Adrenal gland (tissue), 12 donors: Measurements from ENCODE around the gene HTRA3. TPM values are rescaled to one million over a fixed set of nuclear protein-coding genes. Genes with fewer than 3 reads are reported as not detected.
A peak's percentile ranks its signal among the peaks of the same experiment; 100 is the strongest.

Experiments
- DNase-seq, 7 donors: peaks; one replicate each; pipeline ENCODE4 v3.0.0-alpha.2; 2019 to 2020
- H3K27ac ChIP-seq, 5 donors: fragments of 200-600 bp; sonication (generic) in 4 of 5; 1 replicate in 3 of 5; 2 replicates in 2 of 5; pipeline versions ENCODE4 v1.5.1 to v1.8.0; 2016 to 2020; ENCODE audit warnings: mild to moderate bottlenecking in 1 of 5
- H3K27me3 ChIP-seq: fragments of 200-600 bp; 2 replicates; pipeline ENCODE4 v1.8.0; 2021
- H3K36me3 ChIP-seq, 2 donors: fragments of 200-600 bp; replicated peaks in 1 of 2; 1 replicate in 1 of 2; 2 replicates in 1 of 2; pipeline versions ENCODE4 v1.5.1 to v1.8.0; 2018 to 2022
- H3K4me1 ChIP-seq, 2 donors: fragments of 200-600 bp; replicated peaks in 1 of 2; 1 replicate in 1 of 2; 2 replicates in 1 of 2; pipeline versions ENCODE4 v1.5.1 to v1.8.0; 2018 to 2021
- H3K4me3 ChIP-seq, 4 donors: fragments of 200-600 bp; sonication (generic) in 3 of 4; one replicate each; pipeline ENCODE4 v1.5.1; 2016 to 2018
- H3K9me3 ChIP-seq, 3 donors: fragments of 200-600 bp; sonication (generic) in 1 of 3; replicated peaks in 1 of 3; 1 replicate in 2 of 3; 2 replicates in 1 of 3; pipeline versions ENCODE4 v1.5.1 to v1.8.0; 2016 to 2021
- POLR2A ChIP-seq, 2 donors: fragments of 450-650 bp; IDR thresholded peaks; one replicate each; pipeline ENCODE4 v1.6.1; 2017; ENCODE audit warnings: antibody characterized with exemption in 2 of 2, mild to moderate bottlenecking in 2 of 2, moderate library complexity in 1 of 2
- WGBS, 4 donors: extraction: QIAGEN DNeasy Blood & Tissue Kit in 2 of 4; methylation state at CpG; one replicate each; pipeline versions ENCODE4 v1.1.5 to v1.1.7; 2013 to 2017; 5-methylcytosine and 5-hydroxymethylcytosine counted together
- intact Hi-C, 2 donors: fragments of 100-400 bp; cut with DNase I; formaldehyde crosslinking; loops; one replicate each; pipeline versions ENCODE4 v1.14.1 to v1.15.0; 2022 to 2023
- polyA plus RNA-seq, 3 donors: library from polyadenylated mRNA; stranded (reverse); fragments of 200-250 nt in 2 of 3; fragments of 350-450 nt in 1 of 3; fragmentation: Illumina TruSeq in 1 of 3; extraction: RNeasy Lipid Tissue Mini Kit (QIAGEN cat#74804) in 1 of 3; gene quantifications; one replicate each; pipeline ENCODE4 v1.2.3, GENCODE V29; 2013 to 2014
- total RNA-seq, 9 donors: library from RNA; depleted of rRNA in 4 of 9; stranded (reverse); fragments of >200 nt in 4 of 9; fragments of 120-200 nt in 1 of 9; fragmentation: NEBNext Ultra II Directional in 1 of 9; extraction: Animal tissue kit (Norgen Biotek cat#: 25700) in 1 of 9; gene quantifications; one replicate each; pipeline versions ENCODE4 v1.1.0 to v1.2.4, GENCODE V29; 2013 to 2023
- TF ChIP-seq, protein P1 (sequence below), 6 experiments: fragments of 450-650 bp in 4 of 6; fragments of 200-600 bp in 2 of 6; sonication (generic) in 1 of 6; IDR thresholded peaks; 1 replicate in 5 of 6; 2 replicates in 1 of 6; pipeline versions ENCODE4 v1.5.1 to v1.8.0; 2016 to 2021; ENCODE audit warnings: antibody characterized with exemption in 6 of 6, mild to moderate bottlenecking in 2 of 6, moderate library complexity in 1 of 6
- donor health status: healthy with polysubstance abuse.
- donor health status: Bipolar disorder and iron deficiency.
- donor health status: DM: yes; HTN: yes; CAD: no.
- donor health status: DM: no; HTN: no; CAD: no.
- donor health status: DM: no; HTN: no; CAD: no.
- donor health status: DM: yes; HTN: yes; CAD: no.

Gene HTRA3
- total and polyA plus RNA-seq, 12 donors = 1.6 to 14.0 (median 4.2) TPM

DNA sequence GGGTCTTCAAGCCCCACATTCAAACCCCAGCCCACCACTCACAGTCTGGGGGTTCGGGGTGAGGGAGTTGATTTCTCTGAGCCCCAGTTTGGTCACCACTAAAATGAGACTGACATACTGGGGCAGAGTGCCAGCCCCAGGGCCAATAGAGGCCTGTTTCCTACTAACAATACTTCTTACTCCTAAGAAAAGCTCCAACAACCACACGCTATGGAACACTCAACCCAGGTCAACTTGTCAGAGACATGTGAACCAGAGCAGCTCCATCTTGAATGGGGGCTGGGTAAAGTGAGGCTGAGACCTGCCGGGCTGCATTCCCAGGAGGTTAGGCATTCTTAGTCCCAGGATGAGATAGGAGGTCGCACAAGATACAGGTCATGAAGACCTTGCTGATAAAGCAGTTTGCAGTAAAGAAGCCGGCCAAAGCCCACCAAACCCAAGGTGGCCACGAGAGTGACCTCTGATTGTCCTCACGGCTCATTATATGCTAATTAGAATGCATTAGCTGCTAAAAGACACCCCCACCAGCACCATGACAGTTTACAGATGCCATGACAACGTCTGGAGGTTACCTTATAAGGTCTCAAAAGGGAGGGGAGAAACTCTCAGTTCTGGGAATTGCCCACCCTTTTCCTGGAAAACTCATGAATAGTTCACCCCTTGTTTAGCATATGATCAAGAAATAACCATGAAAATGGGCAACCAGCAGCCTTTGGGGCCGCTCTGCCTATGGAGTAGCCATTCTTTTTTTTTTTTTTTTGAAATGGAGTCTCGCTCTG lies 26.6 kb upstream of the HTRA3 start:
- peak overlapping the region in 3 of 5 donors; percentile 4 to 59 (median 52) for H3K27ac ChIP-seq
- H3K27me3 ChIP-seq = no peaks in the 10 kb centered on the region
- H3K4me1 ChIP-seq = no peaks in the 10 kb centered on the region
- intact Hi-C loops = loop anchor here (2.0 to 10.0 kb wide), 2 partner anchors 160 to 352 kb away; partner anchors contain the start of gene CPZ (in 1 of the 2)
- H3K36me3 ChIP-seq = peaks cover 0 to 2% of the 10 kb centered on the region in 2 donors
- WGBS, 4 donors = 75 to 81% (median 76%) methylated on average over 8 to 10 of the region's 10 CpGs
- no peak for TF ChIP-seq POLR2A (IDR thresholded peaks at IDR 0.05)
- TF ChIP-seq, protein P1, sequence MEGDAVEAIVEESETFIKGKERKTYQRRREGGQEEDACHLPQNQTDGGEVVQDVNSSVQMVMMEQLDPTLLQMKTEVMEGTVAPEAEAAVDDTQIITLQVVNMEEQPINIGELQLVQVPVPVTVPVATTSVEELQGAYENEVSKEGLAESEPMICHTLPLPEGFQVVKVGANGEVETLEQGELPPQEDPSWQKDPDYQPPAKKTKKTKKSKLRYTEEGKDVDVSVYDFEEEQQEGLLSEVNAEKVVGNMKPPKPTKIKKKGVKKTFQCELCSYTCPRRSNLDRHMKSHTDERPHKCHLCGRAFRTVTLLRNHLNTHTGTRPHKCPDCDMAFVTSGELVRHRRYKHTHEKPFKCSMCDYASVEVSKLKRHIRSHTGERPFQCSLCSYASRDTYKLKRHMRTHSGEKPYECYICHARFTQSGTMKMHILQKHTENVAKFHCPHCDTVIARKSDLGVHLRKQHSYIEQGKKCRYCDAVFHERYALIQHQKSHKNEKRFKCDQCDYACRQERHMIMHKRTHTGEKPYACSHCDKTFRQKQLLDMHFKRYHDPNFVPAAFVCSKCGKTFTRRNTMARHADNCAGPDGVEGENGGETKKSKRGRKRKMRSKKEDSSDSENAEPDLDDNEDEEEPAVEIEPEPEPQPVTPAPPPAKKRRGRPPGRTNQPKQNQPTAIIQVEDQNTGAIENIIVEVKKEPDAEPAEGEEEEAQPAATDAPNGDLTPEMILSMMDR (IDR thresholded peaks at IDR 0.05) = no peak
- DNase-seq = no peak
- no peaks in the 10 kb centered on the region for H3K9me3 ChIP-seq
- no peak overlapping the region for H3K4me3 ChIP-seq

DNA sequence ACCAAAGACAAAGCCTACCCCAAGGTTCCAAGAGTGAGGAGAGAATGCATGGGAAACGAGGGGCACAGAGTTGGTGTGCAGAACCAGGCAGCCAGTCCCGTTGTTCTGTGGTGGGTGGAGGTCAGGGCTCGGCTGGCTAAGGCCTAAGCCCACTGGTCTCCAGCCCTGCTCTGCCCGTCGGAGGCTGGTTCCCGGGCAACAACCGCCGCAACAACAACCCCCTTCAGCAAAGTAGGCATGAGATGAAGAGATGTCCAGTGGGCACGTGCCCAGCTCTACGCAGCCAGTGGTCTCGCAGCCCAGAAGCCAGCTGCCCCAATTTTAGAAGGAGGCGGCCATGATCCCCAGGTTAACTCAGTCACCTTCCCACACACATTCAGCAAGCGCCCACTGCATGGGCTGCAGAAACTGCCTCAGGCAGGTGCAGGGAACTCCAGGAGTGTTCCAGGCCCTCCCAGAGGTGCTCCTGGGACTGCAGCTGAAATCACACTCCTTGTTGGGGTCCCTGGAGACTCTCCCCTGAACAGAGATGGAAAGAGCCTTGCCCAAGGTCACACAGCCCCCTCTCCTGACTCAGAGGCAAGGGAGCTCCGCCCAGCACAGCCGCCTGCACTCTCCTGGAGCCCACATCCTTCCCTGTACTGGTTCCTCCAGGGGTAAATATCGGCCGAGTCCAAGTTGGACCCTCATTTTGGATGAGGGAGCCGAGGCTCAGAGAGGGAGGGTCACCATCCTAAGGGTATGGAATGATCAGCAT lies 25.4 kb upstream of the HTRA3 start:
- TF ChIP-seq, protein P1 (IDR thresholded peaks at IDR 0.05) = no peak
- no peak for TF ChIP-seq POLR2A (IDR thresholded peaks at IDR 0.05)
- Histone ChIP-seq H3K9me3 (no peaks in the 10 kb centered on the region), H3K27ac (no peak overlapping the region), H3K4me1 (no peaks in the 10 kb centered on the region), H3K36me3 (no peaks in the 10 kb centered on the region), H3K27me3 (no peaks in the 10 kb centered on the region), H3K4me3 (no peak overlapping the region)
- DNase-seq = no peak
- 78 to 89% (median 88%) methylated on average over 4 to 18 of the region's 18 CpGs for WGBS, 4 donors
- intact Hi-C loops = loop anchor here in 1 of 2 donors (10.0 kb wide), 1 partner anchor 351 kb away; the partner anchor contains the start of gene CPZ

DNA sequence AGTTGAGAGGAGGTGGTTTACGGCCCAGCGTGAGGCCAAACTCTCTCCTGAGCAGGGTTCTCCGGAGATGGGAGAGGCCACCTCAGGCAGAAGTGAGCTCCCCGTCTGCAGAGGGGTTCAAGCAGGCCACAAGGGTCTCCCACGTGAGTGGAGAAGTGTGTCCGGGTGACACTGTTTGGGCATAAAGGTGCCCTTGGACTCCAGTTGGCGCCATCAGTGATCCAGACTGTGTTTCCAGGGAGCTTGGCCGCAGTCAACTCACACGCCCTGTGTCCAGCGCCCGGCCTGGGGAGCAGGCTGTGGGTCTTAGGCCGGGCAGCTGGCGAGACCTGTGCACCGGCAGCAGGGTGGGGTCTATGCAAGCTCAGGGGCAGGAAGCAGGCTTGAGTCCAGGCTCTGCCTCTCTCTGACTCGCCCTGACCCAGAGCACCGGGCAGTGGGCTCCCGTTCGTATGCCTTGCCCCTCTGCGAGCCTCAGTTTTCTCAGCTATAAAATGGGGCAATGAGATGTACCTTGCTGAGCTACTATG lies 24.6 kb upstream of the HTRA3 start:
- Histone ChIP-seq H3K4me1 (no peaks in the 10 kb centered on the region), H3K9me3 (no peaks in the 10 kb centered on the region), H3K36me3 (no peaks in the 10 kb centered on the region), H3K4me3 (no peak overlapping the region), H3K27me3 (no peaks in the 10 kb centered on the region), H3K27ac (no peak overlapping the region)
- WGBS, 4 donors = 93 to 100% (median 96%) methylated on average over 2 to 19 of the region's 19 CpGs
- intact Hi-C loops = loop anchor here in 1 of 2 donors (10.0 kb wide), 1 partner anchor 350 kb away; the partner anchor contains the start of gene CPZ
- TF ChIP-seq, protein P1 (IDR thresholded peaks at IDR 0.05) = no peak
- no peak for TF ChIP-seq POLR2A (IDR thresholded peaks at IDR 0.05)
- no peak for DNase-seq
